GM12872 (cell line): ENCODE data around the gene CREB3.

Source experiments
- CTCF ChIP-seq: IDR thresholded peaks from 3 replicates; pipeline ENCODE4 v1.5.1; 2011; ENCODE audit warnings: low read depth, mild to moderate bottlenecking, low read length, moderate library complexity; ENCODE audit not compliant: insufficient read depth

The CREB3 gene

GRCh38 chr9:35703906-35704672 is 28.4 kb upstream of the CREB3 start:
- no peak for TF ChIP-seq CTCF

GRCh38 chr9:35705372-35705771 is 27.1 kb upstream of the CREB3 start:
- TF ChIP-seq CTCF: no peak

DNA sequence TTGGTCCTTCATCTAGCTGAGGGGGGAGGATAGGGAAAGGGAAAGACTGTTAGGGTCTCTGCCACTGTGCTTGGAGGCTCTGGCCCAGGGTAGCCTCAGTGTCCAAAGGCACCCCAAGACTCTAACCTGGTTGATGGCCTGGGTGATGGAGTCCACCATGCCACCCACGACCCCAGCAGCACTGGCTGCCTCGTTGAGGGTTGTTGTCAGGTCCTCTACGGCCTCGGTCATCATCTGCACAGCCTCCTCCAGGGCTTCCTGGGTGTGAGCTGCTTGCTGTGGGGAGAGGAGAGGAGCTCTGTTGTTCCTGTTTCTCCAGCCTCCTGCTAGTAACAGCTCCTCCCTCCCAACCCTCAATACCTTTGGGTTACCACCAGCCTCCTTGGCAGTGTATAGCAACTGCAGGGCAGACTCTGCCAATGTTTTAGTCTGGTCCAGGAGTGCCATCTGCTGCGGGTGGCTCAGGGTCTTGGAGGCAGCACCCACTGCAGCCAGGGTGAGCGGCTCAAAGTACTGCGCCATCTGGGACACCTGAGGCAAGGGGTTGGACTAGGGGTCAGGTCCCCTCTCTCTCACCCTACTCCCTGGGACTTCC is 26.5 kb upstream of the CREB3 start:
- no peak for TF ChIP-seq CTCF

DNA sequence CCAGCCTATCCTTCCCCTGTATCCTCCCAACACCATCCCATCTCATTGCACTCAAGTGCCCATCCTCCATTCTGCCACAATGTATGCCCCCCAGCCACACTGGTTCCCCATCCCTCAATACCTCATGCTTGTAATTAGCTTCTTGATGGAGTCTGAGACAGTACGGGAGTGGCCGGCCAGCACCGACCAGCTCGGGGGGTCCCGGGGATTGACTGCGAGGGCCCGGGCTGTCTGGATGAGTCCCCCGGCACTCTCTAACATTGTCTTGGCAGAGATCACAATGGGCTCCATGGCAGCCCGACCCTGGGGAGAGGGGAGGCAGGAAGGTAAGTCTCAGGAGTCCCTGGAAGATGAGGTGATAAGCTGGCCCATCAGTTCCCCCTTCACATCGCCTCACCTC is 25.5 kb upstream of the CREB3 start:
- no peak for TF ChIP-seq CTCF

DNA sequence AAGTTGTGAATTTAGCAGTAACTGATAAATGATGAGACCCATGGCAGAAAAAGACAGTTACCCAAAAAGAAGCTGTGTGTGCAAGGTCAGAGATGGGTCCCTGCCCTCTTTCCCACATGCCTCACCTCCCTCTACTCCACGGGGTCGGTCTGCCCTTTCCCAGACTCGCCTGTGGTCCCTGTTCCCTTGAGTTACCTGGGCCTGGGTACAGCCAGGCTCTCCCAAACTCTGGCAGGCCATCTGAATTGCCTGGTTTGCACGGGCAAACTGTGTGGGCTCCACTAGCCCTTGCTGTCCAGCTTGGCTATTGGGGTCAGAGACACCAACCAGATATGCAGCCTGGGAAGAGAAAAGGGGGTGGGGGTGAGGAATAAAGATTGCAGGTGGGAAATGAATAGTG is 24.3 kb upstream of the CREB3 start:
- TF ChIP-seq CTCF: no peak

- no peak for TF ChIP-seq CTCF
These were observed 21.5 kb upstream of the CREB3 start for GRCh38 chr9:35710818-35711500.
